HG03575 (cell line): ENCODE data around the gene P4HA2.
"Not testable (repeated sequence)": the region's sequence is repeated elsewhere in the genome, so short reads cannot be mapped to it uniquely, and the experiment has no call there.

ENCODE experiments used
- ATAC-seq: cut with Tn5 transposase; IDR thresholded peaks from one replicate; pipeline ENCODE4 v1.9.1; 2021; ENCODE audit not compliant: unreplicated experiment, insufficient number of reproducible peaks, low FRiP score; ENCODE audit errors: extremely low read depth

P4HA2 gene

DNA sequence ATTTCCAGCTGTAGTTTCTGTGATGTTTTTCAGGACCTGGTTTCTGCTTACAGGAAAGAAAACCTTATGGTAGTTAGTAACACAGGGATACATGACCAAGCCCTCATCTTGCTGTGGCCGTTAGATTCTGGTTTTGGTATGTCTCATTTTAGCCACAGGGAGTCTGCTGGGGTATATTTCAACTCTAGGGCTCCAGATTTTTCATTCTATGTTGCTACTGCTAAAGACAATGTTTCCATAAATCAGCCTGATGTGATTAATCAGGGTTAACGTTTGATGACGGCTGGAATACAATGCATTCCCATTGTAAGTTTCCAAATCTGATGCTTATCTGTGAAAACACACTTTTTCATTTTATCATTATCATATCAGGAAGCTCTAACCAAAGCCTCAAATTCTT lies 48.2 kb downstream of the P4HA2 start:
- ATAC-seq, result no peak

DNA sequence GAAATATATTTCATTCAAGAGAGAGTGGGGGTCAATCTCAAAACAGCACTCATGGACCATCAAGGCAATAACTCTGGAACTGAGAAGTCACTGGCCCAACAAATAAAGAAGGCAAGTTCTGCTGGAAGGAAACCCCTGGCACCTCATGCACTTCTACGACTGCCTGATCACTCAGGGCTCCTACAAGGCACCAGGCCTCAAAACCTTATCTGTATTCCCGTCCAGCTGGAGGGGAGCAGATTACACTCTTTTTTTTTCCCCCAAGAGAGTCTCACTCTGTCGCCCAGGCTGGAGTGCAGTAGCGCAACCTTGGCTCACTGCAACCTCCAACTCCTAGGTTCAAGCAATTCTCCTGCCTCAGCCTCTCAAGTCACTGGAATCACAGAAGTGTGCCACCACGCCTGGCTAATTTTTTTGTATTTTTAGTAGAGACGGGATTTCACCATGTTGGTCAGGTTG lies 49.9 kb downstream of the P4HA2 start:
- no peak for ATAC-seq

DNA sequence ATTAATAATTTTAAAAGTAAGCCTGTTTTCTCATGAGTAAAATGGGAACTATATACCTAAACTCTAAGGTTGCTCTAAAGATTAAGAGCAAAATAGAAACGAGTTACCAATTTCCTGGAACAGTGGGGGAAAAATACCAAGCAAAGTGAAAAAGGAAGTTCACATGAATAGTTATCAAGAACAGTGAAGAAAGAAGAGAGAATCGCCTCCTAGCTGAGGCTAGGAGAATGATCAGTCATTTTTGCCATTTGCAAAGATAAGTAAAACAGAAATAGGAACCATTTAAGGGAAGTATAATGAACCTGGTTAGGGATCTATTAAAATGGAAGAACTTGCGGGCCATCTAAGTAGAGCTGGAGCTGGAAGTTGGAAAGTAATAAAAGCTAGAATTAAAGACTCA lies 50.7 kb downstream of the P4HA2 start:
- ATAC-seq, result no peak

DNA sequence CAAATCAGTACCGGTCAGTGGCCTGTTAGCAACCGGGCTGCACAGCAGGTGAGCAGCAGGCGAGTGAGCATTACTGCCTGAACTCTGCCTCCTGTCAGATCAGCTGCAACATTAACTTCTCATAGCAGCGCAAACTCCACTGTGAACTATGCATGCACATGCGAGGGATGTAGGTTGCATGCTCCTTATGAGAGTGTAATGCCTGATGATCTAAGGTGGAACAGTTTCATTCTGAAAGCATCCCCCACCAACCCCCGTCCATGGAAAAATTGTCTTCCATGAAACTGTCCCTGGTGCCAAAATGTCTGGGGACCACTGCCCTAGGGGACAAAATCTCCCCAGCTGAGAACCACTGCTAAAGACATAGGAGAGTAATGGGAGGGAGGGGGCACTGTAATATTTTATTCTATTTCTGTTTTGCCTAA lies 51.1 kb downstream of the P4HA2 start:
- ATAC-seq, result no peak

DNA sequence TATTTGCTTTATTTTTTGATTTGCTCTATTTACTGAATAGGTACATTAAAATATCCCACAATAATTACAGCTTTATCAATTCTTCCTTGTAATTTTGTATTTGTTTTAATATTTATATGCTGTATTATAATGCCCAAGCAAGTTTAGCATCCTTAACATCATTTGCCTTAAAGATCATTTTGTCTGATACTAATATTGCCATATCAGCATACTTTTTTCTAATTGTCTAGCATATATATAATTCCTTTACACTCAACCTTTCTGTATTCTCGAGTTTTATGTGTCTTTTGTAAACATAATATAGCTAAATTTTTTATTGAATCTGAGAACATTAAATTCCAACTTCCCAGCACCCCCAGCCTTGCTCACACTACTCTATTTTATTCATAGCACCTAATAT lies 64.7 kb downstream of the P4HA2 start:
- no peak for ATAC-seq

DNA sequence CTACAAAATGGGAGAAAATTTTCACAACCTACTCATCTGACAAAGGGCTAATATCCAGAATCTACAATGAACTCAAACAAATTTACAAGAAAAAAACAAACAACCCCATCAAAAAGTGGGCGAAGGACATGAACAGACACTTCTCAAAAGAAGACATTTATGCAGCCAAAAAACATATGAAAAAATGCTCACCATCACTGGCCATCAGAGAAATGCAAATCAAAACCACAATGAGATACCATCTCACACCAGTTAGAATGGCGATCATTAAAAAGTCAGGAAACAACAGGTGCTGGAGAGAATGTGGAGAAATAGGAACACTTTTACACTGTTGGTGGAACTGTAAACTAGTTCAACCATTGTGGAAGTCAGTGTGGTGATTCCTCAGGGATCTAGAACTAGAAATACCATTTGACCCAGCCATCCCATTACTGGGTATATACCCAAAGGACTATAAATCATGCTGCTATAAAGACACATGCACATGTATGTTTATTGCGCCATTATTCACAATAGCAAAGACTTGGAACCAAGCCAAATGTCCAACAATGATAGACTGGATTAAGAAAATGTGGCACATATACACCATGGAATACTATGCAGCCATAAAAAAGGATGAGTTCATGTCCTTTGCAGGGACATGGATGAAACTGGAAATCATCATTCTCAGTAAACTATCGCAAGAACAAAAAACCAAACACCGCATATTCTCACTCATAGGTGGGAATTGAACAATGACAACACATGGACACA lies 65.9 kb downstream of the P4HA2 start:
- ATAC-seq, result not testable (repeated sequence)

DNA sequence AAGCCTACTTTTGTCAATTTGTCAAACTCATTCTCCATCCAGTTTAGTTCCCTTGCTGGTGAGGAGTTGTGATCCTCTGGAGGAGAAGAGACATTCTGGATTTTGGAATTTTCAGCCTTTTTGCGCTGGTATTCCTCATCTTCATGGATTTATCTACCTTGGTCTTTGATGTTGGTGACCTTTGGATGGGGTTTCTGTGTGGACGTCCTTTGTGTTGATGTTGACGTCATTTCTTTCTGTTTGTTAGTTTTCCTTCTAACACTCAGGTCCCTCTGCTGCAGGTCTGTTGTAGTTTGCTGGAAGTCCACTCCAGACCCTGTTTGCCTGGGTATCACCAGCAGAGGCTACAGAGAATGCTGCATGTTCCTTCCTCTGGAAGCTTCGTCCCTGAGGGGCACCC lies 71.2 kb downstream of the P4HA2 start:
- no peak for ATAC-seq

DNA sequence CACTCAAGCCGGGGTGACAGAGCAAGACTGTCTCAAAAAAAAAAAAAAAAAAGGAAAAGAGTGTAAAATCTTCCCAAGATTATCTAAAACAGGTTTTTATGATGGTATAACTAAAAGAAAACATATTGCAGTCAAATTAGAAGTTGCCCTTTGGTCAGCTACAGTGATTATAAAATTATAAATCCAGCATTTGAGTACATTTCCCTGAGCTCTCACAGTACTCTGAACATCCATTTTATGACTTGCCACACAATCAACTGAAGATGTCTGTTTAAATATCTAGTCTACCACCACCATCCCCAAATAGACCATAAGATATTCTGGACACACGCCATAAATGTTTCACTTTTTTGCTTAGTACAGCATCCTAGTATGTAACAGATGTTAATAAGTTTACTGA lies 77.1 kb downstream of the P4HA2 start:
- no peak for ATAC-seq

DNA sequence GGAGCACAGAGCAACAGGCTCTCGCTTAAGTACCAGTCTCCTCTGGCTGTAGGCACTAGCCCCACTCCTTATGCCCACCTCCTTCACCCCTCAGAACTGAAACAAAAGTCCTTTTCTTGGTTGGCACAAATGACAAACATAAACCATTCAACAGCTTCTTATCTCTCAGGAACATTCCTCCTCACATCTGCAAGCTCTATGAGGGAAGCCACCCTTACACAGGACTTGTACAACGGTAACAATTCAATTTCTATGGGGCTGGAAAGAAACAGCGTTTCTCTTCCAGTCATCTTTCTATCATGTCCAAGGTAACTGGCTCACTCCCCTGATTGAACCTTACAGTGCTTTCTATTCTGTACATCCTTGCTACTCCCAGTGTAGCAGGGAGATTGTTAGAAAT lies 80.0 kb downstream of the P4HA2 start:
- no peak for ATAC-seq

DNA sequence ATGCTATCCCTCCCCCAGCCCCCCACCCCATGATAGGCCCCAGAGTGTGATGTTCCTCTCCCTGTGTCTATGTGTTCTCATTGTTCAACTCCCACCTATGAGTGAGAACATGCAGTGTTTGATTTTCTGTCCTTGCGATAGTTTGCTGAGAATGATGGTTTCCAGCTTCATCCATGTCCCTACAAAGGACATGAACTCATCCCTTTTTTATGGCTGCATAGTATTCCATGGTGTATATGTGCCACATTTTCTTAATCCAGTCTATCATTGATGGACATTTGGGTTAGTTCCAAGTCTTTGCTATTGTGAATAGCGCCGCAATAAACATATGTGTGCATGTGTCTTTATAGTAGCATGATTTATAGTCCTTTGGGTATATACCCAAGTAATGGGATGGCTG lies 82.3 kb downstream of the P4HA2 start:
- ATAC-seq, result not testable (repeated sequence)

DNA sequence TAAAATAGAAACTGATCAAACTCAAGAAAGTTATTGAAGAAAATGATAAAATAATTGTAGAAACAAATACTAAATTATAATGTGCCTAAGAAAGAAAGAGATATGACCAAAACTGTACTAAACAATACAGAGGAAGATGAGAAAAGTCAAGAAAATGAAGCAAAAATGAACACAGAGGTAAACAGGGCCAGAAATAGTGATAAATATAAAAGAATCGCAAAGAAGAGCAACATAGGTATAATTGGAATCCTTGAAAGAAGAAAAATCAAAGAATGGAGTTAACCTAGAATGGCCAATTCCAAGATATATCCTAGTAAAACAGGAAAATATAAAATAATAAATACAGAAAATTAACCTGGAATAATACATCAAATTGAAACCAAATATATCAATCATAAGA lies 84.5 kb downstream of the P4HA2 start:
- no peak for ATAC-seq

DNA sequence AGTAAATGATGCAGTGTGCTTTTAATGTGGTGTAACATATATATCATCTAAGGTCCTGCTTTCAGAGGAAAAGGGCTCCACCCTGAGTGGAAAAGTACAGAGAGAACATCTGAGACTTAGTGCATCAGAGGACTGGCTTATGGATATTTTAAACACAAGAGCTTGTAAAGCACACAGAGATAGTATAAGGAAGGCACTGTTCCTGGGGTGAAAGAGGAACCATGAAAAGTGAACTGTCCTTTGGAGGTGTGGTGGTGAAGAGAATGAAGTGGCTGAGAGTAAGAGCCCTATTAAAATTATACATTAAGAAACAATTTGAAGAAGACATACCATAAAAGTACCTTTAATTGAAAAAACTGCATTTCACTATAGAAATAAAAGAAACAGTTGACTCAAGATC lies 85.2 kb downstream of the P4HA2 start:
- no peak for ATAC-seq
